Prostate gland (tissue), 2 donors: ENCODE data around the gene SLK. TPM values are rescaled to one million over a fixed set of nuclear protein-coding genes. Genes with fewer than 3 reads are reported as not detected.

Experiments
- DNase-seq: peaks from one replicate; pipeline ENCODE4 v3.0.0-alpha.2; 2019; ENCODE audit warnings: low spot score
- H3K27ac ChIP-seq, 2 donors: fragments of 200-600 bp; sonication (generic); 2 replicates each; pipeline ENCODE4 v1.5.1; 2017 to 2019
- H3K27me3 ChIP-seq: fragments of 200-600 bp; sonication (generic); replicated peaks from 2 replicates; pipeline ENCODE4 v1.5.1; 2019; ENCODE audit not compliant: insufficient read depth
- H3K36me3 ChIP-seq, 2 donors: fragments of 200-600 bp; sonication (generic); 1 replicate in 1 of 2; 2 replicates in 1 of 2; pipeline versions ENCODE4 v1.5.1 to v1.8.1; 2017 to 2019
- H3K4me1 ChIP-seq: fragments of 200-600 bp; sonication (generic); replicated peaks from 2 replicates; pipeline ENCODE4 v1.5.1; 2019
- H3K4me3 ChIP-seq, 2 donors: fragments of 200-600 bp; sonication (generic); 2 replicates each; pipeline ENCODE4 v1.5.1; 2017 to 2019
- H3K9me3 ChIP-seq: fragments of 200-600 bp; sonication (generic); 2 replicates; pipeline ENCODE4 v1.5.1; 2017
- CTCF ChIP-seq, 4 experiments: fragments of 200-600 bp in 2 of 4; fragments of 450-650 bp in 2 of 4; sonication (generic) in 2 of 4; IDR thresholded peaks; 1 replicate in 3 of 4; 2 replicates in 1 of 4; pipeline ENCODE4 v1.5.1; 2016 to 2019; ENCODE audit warnings: antibody characterized with exemption in 4 of 4, mild to moderate bottlenecking in 2 of 4, moderate library complexity in 2 of 4
- POLR2A ChIP-seq: fragments of 450-650 bp; IDR thresholded peaks from one replicate; pipeline ENCODE4 v1.6.1; 2016; ENCODE audit warnings: antibody characterized with exemption, mild to moderate bottlenecking
- POLR2AphosphoS5 ChIP-seq: sonication (generic); formaldehyde crosslinking; IDR thresholded peaks from one replicate; pipeline ENCODE4 v1.6.1; 2017; ENCODE audit warnings: antibody characterized with exemption
- whole genome bisulfite sequencing: methylation state at CpG from one replicate; pipeline ENCODE4 v1.1.5; 2018; 5-methylcytosine and 5-hydroxymethylcytosine counted together
- intact Hi-C: fragments of 100-400 bp; cut with DNase I; formaldehyde crosslinking; loops from one replicate; pipeline ENCODE4 v1.14.2; 2022
- total RNA-seq, 2 donors: library from RNA; depleted of rRNA; stranded (reverse); fragments of >200 nt; gene quantifications; one replicate each; pipeline ENCODE4 v1.1.0, GENCODE V29; 2016

Gene SLK
- total RNA-seq, 2 donors from 2014 or later: 30.7 to 55.8 TPM

DNA sequence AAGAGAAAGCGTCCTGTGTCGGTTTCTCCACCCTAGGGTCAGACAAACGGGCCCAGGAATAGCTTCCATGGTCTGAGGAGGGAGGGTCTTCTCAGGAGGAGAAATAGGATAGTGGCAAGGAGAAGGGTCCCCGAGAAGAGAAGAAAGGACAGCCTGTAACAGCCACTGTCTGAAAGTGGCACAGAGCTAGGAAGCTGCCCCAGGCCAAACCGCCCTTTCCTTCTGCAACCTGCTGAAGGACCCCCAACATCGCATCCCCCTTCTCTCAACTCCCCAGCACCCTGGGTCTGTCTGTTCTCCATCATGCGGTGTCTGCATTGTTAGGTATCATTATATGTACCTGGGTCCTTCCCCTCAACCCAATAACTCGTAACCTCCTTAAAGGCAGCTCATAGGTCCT is 71.6 kb downstream of the SLK start:
- intact Hi-C loops: no loop called here
- DNase-seq: no peak

GRCh38 chr10:104038958-104039752 is 72.2 kb downstream of the SLK start:
- no peak overlapping the region for H3K4me3 ChIP-seq
- 92% methylated on average over 7 of the region's 7 CpGs for WGBS
- no peak for DNase-seq
- H3K4me1 ChIP-seq: no peaks in the 10 kb centered on the region
- no peaks in the 10 kb centered on the region for H3K9me3 ChIP-seq
- H3K27ac ChIP-seq: no peak overlapping the region
- intact Hi-C loops: no loop called here
- no peaks in the 10 kb centered on the region for H3K36me3 ChIP-seq
- TF ChIP-seq POLR2AphosphoS5 (no peak), POLR2A (no peak), CTCF (IDR thresholded peaks at IDR 0.05) (no peak)
- H3K27me3 ChIP-seq: no peaks in the 10 kb centered on the region

More for the DNA sequence above, 71.6 kb downstream of the SLK start:
- Histone ChIP-seq H3K27me3 (no peaks in the 10 kb centered on the region), H3K4me1 (no peaks in the 10 kb centered on the region), H3K4me3 (no peak overlapping the region), H3K27ac (no peak overlapping the region), H3K36me3 (no peaks in the 10 kb centered on the region), H3K9me3 (no peaks in the 10 kb centered on the region)
- TF ChIP-seq POLR2AphosphoS5 (no peak), CTCF (IDR thresholded peaks at IDR 0.05) (no peak), POLR2A (no peak)
- WGBS: 88% methylated on average over 8 of the region's 8 CpGs

- Histone ChIP-seq H3K27me3 (no peaks in the 10 kb centered on the region), H3K27ac (no peak overlapping the region), H3K9me3 (no peaks in the 10 kb centered on the region), H3K36me3 (no peaks in the 10 kb centered on the region), H3K4me1 (no peaks in the 10 kb centered on the region), H3K4me3 (no peak overlapping the region)
- 81% methylated on average over 6 of the region's 6 CpGs for WGBS
- DNase-seq: no peak
- intact Hi-C loops: no loop called here
- TF ChIP-seq CTCF (IDR thresholded peaks at IDR 0.05): no peak
- TF ChIP-seq POLR2A: no peak
- no peak for TF ChIP-seq POLR2AphosphoS5
Measured at GRCh38 chr10:104040382-104040781, 73.4 kb downstream of the SLK start.

DNA sequence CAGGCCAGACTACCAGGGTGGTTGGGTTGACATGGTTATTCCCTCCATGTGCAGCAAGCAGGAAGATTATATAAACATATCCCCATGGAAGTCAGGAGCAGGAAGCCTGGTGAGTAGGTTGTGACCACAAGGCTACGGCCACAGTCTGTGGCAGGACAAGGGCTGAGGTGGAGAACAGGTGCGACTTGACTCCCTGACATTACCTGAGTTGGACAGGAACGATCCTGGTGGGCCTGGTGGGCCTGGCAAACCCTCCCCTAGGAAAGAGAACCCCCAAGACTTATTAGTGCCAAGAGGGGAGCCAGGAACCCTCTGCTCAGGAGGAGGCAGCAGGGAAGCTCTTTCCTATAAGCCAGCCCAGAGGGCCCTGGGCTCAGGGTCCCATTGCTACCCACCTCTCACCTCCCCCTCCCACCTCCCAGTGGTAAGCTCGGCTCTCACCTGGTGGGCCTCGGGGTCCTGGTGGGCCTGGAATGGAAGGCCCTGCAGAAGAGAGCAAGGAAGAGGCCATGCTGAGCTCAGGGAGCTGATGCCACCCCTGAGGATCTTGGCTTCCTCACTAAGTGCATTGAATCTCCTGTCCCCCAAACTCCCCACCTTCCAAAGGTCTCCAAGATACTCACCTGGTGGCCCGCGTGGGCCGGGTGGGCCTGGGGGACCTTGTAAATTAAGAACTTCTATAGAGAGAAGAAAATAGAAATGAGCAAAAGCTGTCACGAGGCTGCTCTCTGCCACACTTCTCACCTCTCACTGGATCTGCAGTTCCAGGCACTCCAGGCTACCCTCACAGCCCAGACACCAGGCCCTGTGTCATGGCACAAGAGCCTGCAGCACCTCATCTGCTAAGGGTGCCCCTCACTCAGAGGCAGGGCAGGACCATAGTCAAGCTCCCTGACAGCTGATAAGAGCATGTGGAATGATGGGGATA is 74.2 kb downstream of the SLK start:
- no peaks in the 10 kb centered on the region for H3K27me3 ChIP-seq
- WGBS: 86% methylated on average over 9 of the region's 9 CpGs
- no peaks in the 10 kb centered on the region for H3K4me1 ChIP-seq
- no peak overlapping the region for H3K4me3 ChIP-seq
- no peaks in the 10 kb centered on the region for H3K36me3 ChIP-seq
- H3K9me3 ChIP-seq: no peaks in the 10 kb centered on the region
- TF ChIP-seq POLR2AphosphoS5 (no peak), CTCF (IDR thresholded peaks at IDR 0.05) (no peak), POLR2A (no peak)
- H3K27ac ChIP-seq: no peak overlapping the region
- intact Hi-C loops: no loop called here
- no peak for DNase-seq
